ENCODE results near the gene BBX. TPM values are rescaled to one million over a fixed set of nuclear protein-coding genes. Genes with fewer than 3 reads are reported as not detected.

BBX gene
- total and polyA plus RNA-seq, 2 donors from 2014 or later = 8.1 to 85.8 TPM

- intact Hi-C loops (cut with DNase I) = no loop called here
- H3K9me3 ChIP-seq (ENCODE audit: control insufficient read depth in 2 of 3, insufficient read depth in 1 of 3, low read length in 3 of 3) = no peaks in the 10 kb centered on the region
- H3K9ac ChIP-seq (ENCODE audit: low read length in 3 of 3) = no peak overlapping the region
- no peak overlapping the region for H3K27ac ChIP-seq (ENCODE audit: low read depth in 2 of 2, low read length in 2 of 2)
- H3K4me1 ChIP-seq (ENCODE audit: control insufficient read depth in 2 of 3, insufficient read depth in 2 of 3, low read depth in 1 of 3, low read length in 3 of 3) = peaks cover 0 to 5% (median 0%) of the 10 kb centered on the region in 3 donors
- no peak for FAIRE-seq
- no peak overlapping the region for H3K4me3 ChIP-seq (ENCODE audit: low read length in 3 of 3)
- no peak for TF ChIP-seq CTCF (IDR thresholded peaks at IDR 0.05; ENCODE audit: borderline replicate concordance, extremely low read depth, insufficient read depth)
- H3K36me3 ChIP-seq (ENCODE audit: control insufficient read depth in 2 of 3, insufficient read depth in 3 of 3, low read length in 3 of 3) = no peaks in the 10 kb centered on the region
- no peak for DNase-seq
- no peaks in the 10 kb centered on the region for H3K27me3 ChIP-seq (ENCODE audit: control insufficient read depth, insufficient read depth, low read length)
Measured at GRCh38 chr3:107850681-107851080, 327.9 kb downstream of the BBX start.

GRCh38 chr3:107853821-107854220 lies 331.1 kb downstream of the BBX start:
- no peak overlapping the region for H3K4me3 ChIP-seq (ENCODE audit: low read length in 3 of 3)
- no peaks in the 10 kb centered on the region for H3K9me3 ChIP-seq (ENCODE audit: control insufficient read depth in 2 of 3, insufficient read depth in 1 of 3, low read length in 3 of 3)
- intact Hi-C loops (cut with DNase I) = no loop called here
- H3K9ac ChIP-seq (ENCODE audit: low read length in 3 of 3) = no peak overlapping the region
- DNase-seq = no peak
- H3K36me3 ChIP-seq (ENCODE audit: control insufficient read depth in 2 of 3, insufficient read depth in 3 of 3, low read length in 3 of 3) = no peaks in the 10 kb centered on the region
- H3K27ac ChIP-seq (ENCODE audit: low read depth in 2 of 2, low read length in 2 of 2) = no peak overlapping the region
- TF ChIP-seq CTCF (IDR thresholded peaks at IDR 0.05; ENCODE audit: borderline replicate concordance, extremely low read depth, insufficient read depth) = no peak
- H3K4me1 ChIP-seq (ENCODE audit: control insufficient read depth in 2 of 3, insufficient read depth in 2 of 3, low read depth in 1 of 3, low read length in 3 of 3) = no peaks in the 10 kb centered on the region
- no peaks in the 10 kb centered on the region for H3K27me3 ChIP-seq (ENCODE audit: control insufficient read depth, insufficient read depth, low read length)
- FAIRE-seq = no peak

- Histone ChIP-seq H3K27me3 (ENCODE audit: control insufficient read depth, insufficient read depth, low read length) (no peaks in the 10 kb centered on the region), H3K36me3 (ENCODE audit: control insufficient read depth in 2 of 3, insufficient read depth in 3 of 3, low read length in 3 of 3) (no peaks in the 10 kb centered on the region), H3K27ac (ENCODE audit: low read depth in 2 of 2, low read length in 2 of 2) (no peak overlapping the region), H3K9ac (ENCODE audit: low read length in 3 of 3) (no peak overlapping the region), H3K9me3 (ENCODE audit: control insufficient read depth in 2 of 3, insufficient read depth in 1 of 3, low read length in 3 of 3) (no peaks in the 10 kb centered on the region), H3K4me3 (ENCODE audit: low read length in 3 of 3) (no peak overlapping the region), H3K4me1 (ENCODE audit: control insufficient read depth in 2 of 3, insufficient read depth in 2 of 3, low read depth in 1 of 3, low read length in 3 of 3) (no peaks in the 10 kb centered on the region)
- DNase-seq (no peak), FAIRE-seq (no peak)
- no peak for TF ChIP-seq CTCF (IDR thresholded peaks at IDR 0.05; ENCODE audit: borderline replicate concordance, extremely low read depth, insufficient read depth)
- intact Hi-C loops (cut with DNase I) = no loop called here
Measured at GRCh38 chr3:107854733-107855132, 332.0 kb downstream of the BBX start.

- Histone ChIP-seq H3K4me3 (ENCODE audit: low read length in 3 of 3) (no peak overlapping the region), H3K4me1 (ENCODE audit: control insufficient read depth in 2 of 3, insufficient read depth in 2 of 3, low read depth in 1 of 3, low read length in 3 of 3) (no peaks in the 10 kb centered on the region), H3K36me3 (ENCODE audit: control insufficient read depth in 2 of 3, insufficient read depth in 3 of 3, low read length in 3 of 3) (no peaks in the 10 kb centered on the region), H3K27ac (ENCODE audit: low read depth in 2 of 2, low read length in 2 of 2) (no peak overlapping the region), H3K27me3 (ENCODE audit: control insufficient read depth, insufficient read depth, low read length) (no peaks in the 10 kb centered on the region), H3K9me3 (ENCODE audit: control insufficient read depth in 2 of 3, insufficient read depth in 1 of 3, low read length in 3 of 3) (no peaks in the 10 kb centered on the region), H3K9ac (ENCODE audit: low read length in 3 of 3) (no peak overlapping the region)
- no peak for DNase-seq
- intact Hi-C loops (cut with DNase I) = no loop called here
- no peak for TF ChIP-seq CTCF (IDR thresholded peaks at IDR 0.05; ENCODE audit: borderline replicate concordance, extremely low read depth, insufficient read depth)
- FAIRE-seq = no peak
Measured at GRCh38 chr3:107855710-107856109, 332.9 kb downstream of the BBX start.

Data from kidney (tissue), 14 donors.